HEK293T (cell line): ENCODE results near the gene ING3.

ENCODE experiments used
- CTCF ChIA-PET: fragments of 350-600 bp; formaldehyde crosslinking; extraction: SDS; loops from one replicate; lab custom pipeline; 2021; ENCODE audit warnings: antibody characterized with exemption, inconsistent platforms; lab: Yijun Ruan, JAX
- POLR2A ChIA-PET: fragments of 350-600 bp; formaldehyde crosslinking; extraction: SDS; loops from one replicate; lab custom pipeline; 2020; ENCODE audit warnings: antibody characterized with exemption, inconsistent platforms; lab: Yijun Ruan, JAX
- DNase-seq: peaks from one replicate; pipeline ENCODE4 v3.0.0; 2012; ENCODE audit warnings: mixed read lengths; ENCODE audit errors: extremely low spot score
- ARNT ChIP-seq: fragments of 450-650 bp; IDR thresholded peaks from 2 replicates; pipeline ENCODE4 v1.6.1; 2017; ENCODE audit warnings: mild to moderate bottlenecking
- BHLHE40 ChIP-seq: fragments of 450-650 bp; IDR thresholded peaks from 2 replicates; pipeline ENCODE4 v1.6.1; 2016; ENCODE audit warnings: mild to moderate bottlenecking, moderate library complexity, borderline replicate concordance
- CTBP1 ChIP-seq: fragments of 450-650 bp; IDR thresholded peaks from 2 replicates; pipeline ENCODE4 v1.6.1; 2016; ENCODE audit warnings: borderline replicate concordance
- ELF4 ChIP-seq: fragments of 450-650 bp; IDR thresholded peaks from 2 replicates; pipeline ENCODE4 v1.6.1; 2017; ENCODE audit warnings: antibody characterized with exemption
- FOXA1 ChIP-seq: fragments of 450-650 bp; IDR thresholded peaks from 2 replicates; pipeline ENCODE4 v1.6.1; 2016; ENCODE audit warnings: mild to moderate bottlenecking
- FOXK2 ChIP-seq: fragments of 450-650 bp; IDR thresholded peaks from 2 replicates; pipeline ENCODE4 v1.6.1; 2016; ENCODE audit warnings: mild to moderate bottlenecking
- FOXM1 ChIP-seq: fragments of 450-650 bp; IDR thresholded peaks from 2 replicates; pipeline ENCODE4 v1.6.1; 2017; ENCODE audit warnings: mild to moderate bottlenecking, borderline replicate concordance
- HDGF ChIP-seq: fragments of 450-650 bp; IDR thresholded peaks from 2 replicates; pipeline ENCODE4 v1.6.1; 2017; ENCODE audit warnings: antibody characterized with exemption, borderline replicate concordance
- L3MBTL2 ChIP-seq: fragments of 450-650 bp; conservative IDR thresholded peaks from 2 replicates; pipeline ENCODE4 v1.6.1; 2016; ENCODE audit warnings: mild to moderate bottlenecking
- LEF1 ChIP-seq: fragments of 450-650 bp; IDR thresholded peaks from 2 replicates; pipeline ENCODE4 v1.6.1; 2017; ENCODE audit warnings: mild to moderate bottlenecking, borderline replicate concordance
- NFRKB ChIP-seq: fragments of 450-650 bp; IDR thresholded peaks from 2 replicates; pipeline ENCODE4 v1.6.1; 2016; ENCODE audit warnings: mild to moderate bottlenecking, moderate library complexity
- PKNOX1 ChIP-seq: fragments of 450-650 bp; IDR thresholded peaks from 2 replicates; pipeline ENCODE4 v1.6.1; 2016
- SP1 ChIP-seq: fragments of 450-650 bp; IDR thresholded peaks from 2 replicates; pipeline ENCODE4 v1.6.1; 2017
- SUZ12 ChIP-seq: fragments of 450-650 bp; IDR thresholded peaks from 2 replicates; pipeline ENCODE4 v1.6.1; 2016; ENCODE audit warnings: mild to moderate bottlenecking
- TARDBP ChIP-seq: fragments of 450-650 bp; IDR thresholded peaks from 2 replicates; pipeline ENCODE4 v1.6.1; 2016
- ZNF384 ChIP-seq: fragments of 450-650 bp; IDR thresholded peaks from 2 replicates; pipeline ENCODE4 v1.6.1; 2016

The ING3 gene

GRCh38 chr7:120959929-120960484 is 9.4 kb downstream of the ING3 start:
- TF ChIP-seq ELF4 (no peak), CTBP1 (no peak), LEF1 (no peak), BHLHE40 (no peak), L3MBTL2 (no peak), SP1 (no peak), ZNF384 (no peak), SUZ12 (no peak), FOXK2 (no peak), NFRKB (no peak), FOXA1 (no peak), PKNOX1 (no peak), FOXM1 (no peak), ARNT (no peak), HDGF (no peak), TARDBP (no peak)
- no peak for DNase-seq
- ChIA-PET POLR2A (no interaction called here), CTCF (no interaction called here)

- DNase-seq, result no peak
- ChIA-PET CTCF (interaction anchor here (0.7 kb wide), 1 partner anchor 123 kb away, joined by 3 read pairs; no protein-coding TSS in a partner anchor), POLR2A (no interaction called here)
- no peak for TF ChIP-seq ARNT
- peak; percentile 82 for TF ChIP-seq PKNOX1
Measured at GRCh38 chr7:120960714-120961113, 10.1 kb downstream of the ING3 start.

GRCh38 chr7:120961638-120962173 is 11.1 kb downstream of the ING3 start:
- ChIA-PET CTCF (interaction anchor here (0.7 to 0.9 kb wide), 2 partner anchors 124 to 156 kb away, joined by 3 read pairs; no protein-coding TSS in a partner anchor), POLR2A (no interaction called here)
- no peak for TF ChIP-seq LEF1
- no peak for DNase-seq

- ChIA-PET POLR2A (interaction anchor here (0.9 kb wide), 1 partner anchor 13 kb away, joined by 3 read pairs; no protein-coding TSS in a partner anchor), CTCF (interaction anchor here (1.1 kb wide), 1 partner anchor 24 kb away, joined by 3 read pairs; no protein-coding TSS in a partner anchor)
- no peak for DNase-seq
- TF ChIP-seq LEF1 (no peak), HDGF (no peak), FOXK2 (no peak), SP1 (no peak)
Measured at GRCh38 chr7:120964088-120964487, 13.5 kb downstream of the ING3 start.

- ChIA-PET POLR2A (no interaction called here), CTCF (no interaction called here)
- TF ChIP-seq FOXK2 (no peak), PKNOX1 (no peak), NFRKB (no peak), BHLHE40 (no peak), ARNT (no peak), ELF4 (no peak), SUZ12 (no peak), HDGF (no peak), SP1 (no peak), LEF1 (no peak), FOXA1 (no peak), FOXM1 (no peak)
- no peak for DNase-seq
Measured at GRCh38 chr7:120966961-120967360, 16.4 kb downstream of the ING3 start.

GRCh38 chr7:120973849-120974248 is 23.3 kb downstream of the ING3 start:
- POLR2A ChIA-PET, result no interaction called here
- CTCF ChIA-PET, result interaction anchor here (0.7 kb wide), 1 partner anchor 8 kb away, joined by 3 read pairs; no protein-coding TSS in a partner anchor
- no peak for DNase-seq
- TF ChIP-seq HDGF, result no peak
- no peak for TF ChIP-seq CTBP1
- no peak for TF ChIP-seq BHLHE40
- no peak for TF ChIP-seq L3MBTL2

GRCh38 chr7:120979765-120980499 is 29.4 kb downstream of the ING3 start:
- no peak for TF ChIP-seq PKNOX1
- TF ChIP-seq BHLHE40, result no peak
- no peak for TF ChIP-seq FOXA1
- no peak for TF ChIP-seq SP1
- TF ChIP-seq ZNF384, result no peak
- no peak for TF ChIP-seq HDGF
- no peak for TF ChIP-seq NFRKB
- TF ChIP-seq SUZ12, result no peak
- no peak for TF ChIP-seq CTBP1
- no peak for TF ChIP-seq FOXM1
- no peak for TF ChIP-seq L3MBTL2
- TF ChIP-seq FOXK2, result no peak
- TF ChIP-seq ELF4, result no peak
- TF ChIP-seq LEF1, result no peak

More at GRCh38 chr7:120979765-120980499, 29.4 kb downstream of the ING3 start:
- DNase-seq, result no peak
- CTCF ChIA-PET, result interaction anchor here (0.5 kb wide), 1 partner anchor 357 kb away, joined by 4 read pairs; no protein-coding TSS in a partner anchor
- POLR2A ChIA-PET, result no interaction called here
